Measurements from ENCODE around the gene AGBL4.

AGBL4 gene

DNA sequence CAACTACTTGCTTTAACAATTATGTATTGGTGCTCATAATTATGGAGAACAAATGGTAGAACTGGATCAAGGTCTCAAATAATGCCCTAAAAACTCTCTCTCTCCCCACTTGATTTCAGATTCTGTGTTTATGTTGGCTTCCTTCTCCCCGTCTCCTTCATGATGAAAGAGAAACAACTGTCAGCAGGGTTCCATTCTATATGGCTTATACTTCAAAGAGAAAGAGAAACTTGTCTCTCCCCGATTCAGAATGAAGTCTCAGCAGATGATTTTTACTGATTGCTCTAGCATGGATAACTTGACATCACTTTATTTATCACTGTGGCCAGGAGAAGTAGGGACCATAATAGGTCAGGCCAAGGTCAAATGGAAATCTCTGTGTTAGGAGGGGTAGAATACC, 575.6 kb downstream of the AGBL4 start:
- Histone ChIP-seq H3K36me3 (ENCODE audit: insufficient read depth, low read length) (no peaks in the 10 kb centered on the region), H3K4me1 (ENCODE audit: insufficient read depth, low read length) (no peaks in the 10 kb centered on the region), H3K27me3 (ENCODE audit: insufficient read depth, low read length, poor library complexity) (no peaks in the 10 kb centered on the region), H3K4me2 (ENCODE audit: insufficient read depth, low read length) (no peak overlapping the region), H3K27ac (ENCODE audit: low read length) (no peak overlapping the region), H3K4me3 (ENCODE audit: low read depth in 1 of 2, low read length in 2 of 2) (no peak overlapping the region), H3K9ac (ENCODE audit: low read depth, low read length) (no peak overlapping the region), H4K20me1 (ENCODE audit: insufficient read depth, low read length) (no peaks in the 10 kb centered on the region), H3K79me2 (ENCODE audit: insufficient read depth, low read length) (no peaks in the 10 kb centered on the region), H3K9me3 (ENCODE audit: insufficient read depth, low read length, severe bottlenecking) (no peaks in the 10 kb centered on the region), H2AFZ (ENCODE audit: low read depth, low read length) (no peak overlapping the region)
- no peak for DNase-seq
- ATAC-seq (ENCODE audit: insufficient read depth, low read depth) = no peak
- TF ChIP-seq EZH2 (IDR thresholded peaks at IDR 0.05; ENCODE audit: borderline replicate concordance, low read depth, low read length, severe bottlenecking) = no peak
- TF ChIP-seq, protein P1, sequence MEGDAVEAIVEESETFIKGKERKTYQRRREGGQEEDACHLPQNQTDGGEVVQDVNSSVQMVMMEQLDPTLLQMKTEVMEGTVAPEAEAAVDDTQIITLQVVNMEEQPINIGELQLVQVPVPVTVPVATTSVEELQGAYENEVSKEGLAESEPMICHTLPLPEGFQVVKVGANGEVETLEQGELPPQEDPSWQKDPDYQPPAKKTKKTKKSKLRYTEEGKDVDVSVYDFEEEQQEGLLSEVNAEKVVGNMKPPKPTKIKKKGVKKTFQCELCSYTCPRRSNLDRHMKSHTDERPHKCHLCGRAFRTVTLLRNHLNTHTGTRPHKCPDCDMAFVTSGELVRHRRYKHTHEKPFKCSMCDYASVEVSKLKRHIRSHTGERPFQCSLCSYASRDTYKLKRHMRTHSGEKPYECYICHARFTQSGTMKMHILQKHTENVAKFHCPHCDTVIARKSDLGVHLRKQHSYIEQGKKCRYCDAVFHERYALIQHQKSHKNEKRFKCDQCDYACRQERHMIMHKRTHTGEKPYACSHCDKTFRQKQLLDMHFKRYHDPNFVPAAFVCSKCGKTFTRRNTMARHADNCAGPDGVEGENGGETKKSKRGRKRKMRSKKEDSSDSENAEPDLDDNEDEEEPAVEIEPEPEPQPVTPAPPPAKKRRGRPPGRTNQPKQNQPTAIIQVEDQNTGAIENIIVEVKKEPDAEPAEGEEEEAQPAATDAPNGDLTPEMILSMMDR (IDR thresholded peaks at IDR 0.05; ENCODE audit: borderline replicate concordance, extremely low read depth, low read length, poor library complexity, severe bottlenecking) = no peak

GRCh38 chr1:49436865-49437264, 586.9 kb downstream of the AGBL4 start:
- Histone ChIP-seq H3K9ac (ENCODE audit: low read depth, low read length) (no peak overlapping the region), H3K4me1 (ENCODE audit: insufficient read depth, low read length) (no peaks in the 10 kb centered on the region), H3K27me3 (ENCODE audit: insufficient read depth, low read length, poor library complexity) (no peaks in the 10 kb centered on the region), H2AFZ (ENCODE audit: low read depth, low read length) (no peak overlapping the region), H3K9me3 (ENCODE audit: insufficient read depth, low read length, severe bottlenecking) (no peaks in the 10 kb centered on the region), H3K4me3 (ENCODE audit: low read depth in 1 of 2, low read length in 2 of 2) (no peak overlapping the region), H3K4me2 (ENCODE audit: insufficient read depth, low read length) (no peak overlapping the region), H4K20me1 (ENCODE audit: insufficient read depth, low read length) (no peaks in the 10 kb centered on the region), H3K36me3 (ENCODE audit: insufficient read depth, low read length) (no peaks in the 10 kb centered on the region), H3K79me2 (ENCODE audit: insufficient read depth, low read length) (no peaks in the 10 kb centered on the region), H3K27ac (ENCODE audit: low read length) (no peak overlapping the region)
- DNase-seq = no peak
- no peak for TF ChIP-seq EZH2 (IDR thresholded peaks at IDR 0.05; ENCODE audit: borderline replicate concordance, low read depth, low read length, severe bottlenecking)
- TF ChIP-seq, protein P1 (IDR thresholded peaks at IDR 0.05; ENCODE audit: borderline replicate concordance, extremely low read depth, low read length, poor library complexity, severe bottlenecking) = no peak
- ATAC-seq (ENCODE audit: insufficient read depth, low read depth) = no peak

DNA sequence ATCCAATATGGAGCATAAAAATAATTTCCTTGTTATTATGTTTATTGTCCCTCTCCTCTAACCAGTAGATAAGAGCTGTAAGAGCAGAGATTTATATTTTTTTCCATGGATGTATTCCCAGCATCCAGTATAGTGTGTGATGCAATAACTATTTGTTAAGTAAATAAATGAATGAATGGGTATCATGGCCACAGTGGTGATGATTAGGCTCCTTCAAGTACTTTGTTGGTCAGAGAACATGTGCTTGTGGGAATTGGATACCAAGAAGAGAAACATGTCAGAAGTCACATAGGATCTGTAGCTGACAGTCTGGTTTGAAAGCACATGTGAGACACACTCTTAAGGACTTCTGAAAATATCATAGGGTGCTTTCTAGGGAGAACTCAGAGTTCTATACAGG, 588.5 kb downstream of the AGBL4 start:
- H3K4me3 ChIP-seq (ENCODE audit: low read depth in 1 of 2, low read length in 2 of 2) = no peak overlapping the region
- H3K27ac ChIP-seq (ENCODE audit: low read length) = no peak overlapping the region
- no peak overlapping the region for H2AFZ ChIP-seq (ENCODE audit: low read depth, low read length)
- no peaks in the 10 kb centered on the region for H3K79me2 ChIP-seq (ENCODE audit: insufficient read depth, low read length)
- no peaks in the 10 kb centered on the region for H3K36me3 ChIP-seq (ENCODE audit: insufficient read depth, low read length)
- no peaks in the 10 kb centered on the region for H4K20me1 ChIP-seq (ENCODE audit: insufficient read depth, low read length)
- no peaks in the 10 kb centered on the region for H3K27me3 ChIP-seq (ENCODE audit: insufficient read depth, low read length, poor library complexity)
- H3K9me3 ChIP-seq (ENCODE audit: insufficient read depth, low read length, severe bottlenecking) = no peaks in the 10 kb centered on the region
- no peak overlapping the region for H3K4me2 ChIP-seq (ENCODE audit: insufficient read depth, low read length)
- DNase-seq (no peak), ATAC-seq (ENCODE audit: insufficient read depth, low read depth) (no peak)
- TF ChIP-seq, protein P1 (IDR thresholded peaks at IDR 0.05; ENCODE audit: borderline replicate concordance, extremely low read depth, low read length, poor library complexity, severe bottlenecking) = no peak
- no peak for TF ChIP-seq EZH2 (IDR thresholded peaks at IDR 0.05; ENCODE audit: borderline replicate concordance, low read depth, low read length, severe bottlenecking)
- no peaks in the 10 kb centered on the region for H3K4me1 ChIP-seq (ENCODE audit: insufficient read depth, low read length)
- H3K9ac ChIP-seq (ENCODE audit: low read depth, low read length) = no peak overlapping the region

GRCh38 chr1:49424782-49425181, 599.0 kb downstream of the AGBL4 start:
- H3K4me3 ChIP-seq (ENCODE audit: low read depth in 1 of 2, low read length in 2 of 2) = no peak overlapping the region
- no peaks in the 10 kb centered on the region for H3K27me3 ChIP-seq (ENCODE audit: insufficient read depth, low read length, poor library complexity)
- no peaks in the 10 kb centered on the region for H4K20me1 ChIP-seq (ENCODE audit: insufficient read depth, low read length)
- TF ChIP-seq, protein P1 (IDR thresholded peaks at IDR 0.05; ENCODE audit: borderline replicate concordance, extremely low read depth, low read length, poor library complexity, severe bottlenecking) = no peak
- no peak for TF ChIP-seq EZH2 (IDR thresholded peaks at IDR 0.05; ENCODE audit: borderline replicate concordance, low read depth, low read length, severe bottlenecking)
- H2AFZ ChIP-seq (ENCODE audit: low read depth, low read length) = no peak overlapping the region
- H3K36me3 ChIP-seq (ENCODE audit: insufficient read depth, low read length) = no peaks in the 10 kb centered on the region
- no peak overlapping the region for H3K9ac ChIP-seq (ENCODE audit: low read depth, low read length)
- no peaks in the 10 kb centered on the region for H3K9me3 ChIP-seq (ENCODE audit: insufficient read depth, low read length, severe bottlenecking)
- H3K27ac ChIP-seq (ENCODE audit: low read length) = no peak overlapping the region
- no peaks in the 10 kb centered on the region for H3K79me2 ChIP-seq (ENCODE audit: insufficient read depth, low read length)
- no peak overlapping the region for H3K4me2 ChIP-seq (ENCODE audit: insufficient read depth, low read length)
- DNase-seq (no peak), ATAC-seq (ENCODE audit: insufficient read depth, low read depth) (no peak)
- no peaks in the 10 kb centered on the region for H3K4me1 ChIP-seq (ENCODE audit: insufficient read depth, low read length)
